ENCODE measurements around the gene ADARB2. TPM values are rescaled to one million over a fixed set of nuclear protein-coding genes. Genes with fewer than 3 reads are reported as not detected.
A peak's percentile ranks its signal among the peaks of the same experiment; 100 is the strongest.

ADARB2 gene
- total and polyA plus RNA-seq, 4 donors: under 0.01 to 0.79 TPM; not detected in 2

GRCh38 chr10:1474376-1475097 is 262.8 kb downstream of the ADARB2 start:
- no peak overlapping the region for H3K4me3 ChIP-seq (ENCODE audit: low read length in 2 of 2)
- no peaks in the 10 kb centered on the region for H3K27me3 ChIP-seq (ENCODE audit: control insufficient read depth in 1 of 2, insufficient read depth in 2 of 2, low read length in 1 of 2)
- DNase-seq: no peak
- intact Hi-C loops (cut with DNase I): no loop called here
- peak; percentile 22 for ATAC-seq (ENCODE audit: low FRiP score)
- no peaks in the 10 kb centered on the region for H3K36me3 ChIP-seq (ENCODE audit: control insufficient read depth in 1 of 2, insufficient read depth in 2 of 2, low read length in 1 of 2)
- WGBS, 2 donors: 71 to 75% methylated on average over 35 to 36 of the region's 36 CpGs
- H3K27ac ChIP-seq (ENCODE audit: low read depth in 1 of 2, low read length in 2 of 2): no peak overlapping the region
- H3K4me1 ChIP-seq (ENCODE audit: control insufficient read depth in 1 of 2, insufficient read depth in 2 of 2, low read length in 2 of 2): no peaks in the 10 kb centered on the region
- H3K9me3 ChIP-seq (ENCODE audit: control insufficient read depth, low read length): no peaks in the 10 kb centered on the region

GRCh38 chr10:1473874-1474273 is 263.5 kb downstream of the ADARB2 start:
- no peak for DNase-seq
- no peaks in the 10 kb centered on the region for H3K27me3 ChIP-seq (ENCODE audit: control insufficient read depth in 1 of 2, insufficient read depth in 2 of 2, low read length in 1 of 2)
- 68 to 70% methylated on average over 11 of the region's 11 CpGs for WGBS, 2 donors
- H3K4me1 ChIP-seq (ENCODE audit: control insufficient read depth in 1 of 2, insufficient read depth in 2 of 2, low read length in 2 of 2): no peaks in the 10 kb centered on the region
- no peaks in the 10 kb centered on the region for H3K9me3 ChIP-seq (ENCODE audit: control insufficient read depth, low read length)
- no peak overlapping the region for H3K4me3 ChIP-seq (ENCODE audit: low read length in 2 of 2)
- no peak for ATAC-seq (ENCODE audit: low FRiP score)
- H3K27ac ChIP-seq (ENCODE audit: low read depth in 1 of 2, low read length in 2 of 2): no peak overlapping the region
- no peaks in the 10 kb centered on the region for H3K36me3 ChIP-seq (ENCODE audit: control insufficient read depth in 1 of 2, insufficient read depth in 2 of 2, low read length in 1 of 2)
- intact Hi-C loops (cut with DNase I): no loop called here

- WGBS, 2 donors: 86 to 89% methylated on average over 21 of the region's 21 CpGs
- Histone ChIP-seq H3K4me1 (ENCODE audit: control insufficient read depth in 1 of 2, insufficient read depth in 2 of 2, low read length in 2 of 2) (no peaks in the 10 kb centered on the region), H3K27me3 (ENCODE audit: control insufficient read depth in 1 of 2, insufficient read depth in 2 of 2, low read length in 1 of 2) (no peaks in the 10 kb centered on the region), H3K9me3 (ENCODE audit: control insufficient read depth, low read length) (no peaks in the 10 kb centered on the region), H3K36me3 (ENCODE audit: control insufficient read depth in 1 of 2, insufficient read depth in 2 of 2, low read length in 1 of 2) (no peaks in the 10 kb centered on the region), H3K27ac (ENCODE audit: low read depth in 1 of 2, low read length in 2 of 2) (no peak overlapping the region), H3K4me3 (ENCODE audit: low read length in 2 of 2) (no peak overlapping the region)
- ATAC-seq (ENCODE audit: low FRiP score) (no peak), DNase-seq (no peak)
- intact Hi-C loops (cut with DNase I): no loop called here
Observed at GRCh38 chr10:1472178-1472958, 265.0 kb downstream of the ADARB2 start.

- intact Hi-C loops (cut with DNase I): no loop called here
- no peaks in the 10 kb centered on the region for H3K36me3 ChIP-seq (ENCODE audit: control insufficient read depth in 1 of 2, insufficient read depth in 2 of 2, low read length in 1 of 2)
- no peak for DNase-seq
- no peaks in the 10 kb centered on the region for H3K4me1 ChIP-seq (ENCODE audit: control insufficient read depth in 1 of 2, insufficient read depth in 2 of 2, low read length in 2 of 2)
- H3K27me3 ChIP-seq (ENCODE audit: control insufficient read depth in 1 of 2, insufficient read depth in 2 of 2, low read length in 1 of 2): no peaks in the 10 kb centered on the region
- no peak overlapping the region for H3K4me3 ChIP-seq (ENCODE audit: low read length in 2 of 2)
- H3K9me3 ChIP-seq (ENCODE audit: control insufficient read depth, low read length): no peaks in the 10 kb centered on the region
- 47 to 67% methylated on average over 10 of the region's 10 CpGs for WGBS, 2 donors
- H3K27ac ChIP-seq (ENCODE audit: low read depth in 1 of 2, low read length in 2 of 2): no peak overlapping the region
- no peak for ATAC-seq (ENCODE audit: low FRiP score)
Observed at GRCh38 chr10:1468811-1469210, 268.5 kb downstream of the ADARB2 start.

- intact Hi-C loops (cut with DNase I): no loop called here
- H3K4me1 ChIP-seq (ENCODE audit: control insufficient read depth in 1 of 2, insufficient read depth in 2 of 2, low read length in 2 of 2): no peaks in the 10 kb centered on the region
- no peak overlapping the region for H3K27ac ChIP-seq (ENCODE audit: low read depth in 1 of 2, low read length in 2 of 2)
- H3K4me3 ChIP-seq (ENCODE audit: low read length in 2 of 2): no peak overlapping the region
- ATAC-seq (ENCODE audit: low FRiP score) (no peak), DNase-seq (no peak)
- H3K36me3 ChIP-seq (ENCODE audit: control insufficient read depth in 1 of 2, insufficient read depth in 2 of 2, low read length in 1 of 2): no peaks in the 10 kb centered on the region
- no peaks in the 10 kb centered on the region for H3K9me3 ChIP-seq (ENCODE audit: control insufficient read depth, low read length)
- H3K27me3 ChIP-seq (ENCODE audit: control insufficient read depth in 1 of 2, insufficient read depth in 2 of 2, low read length in 1 of 2): no peaks in the 10 kb centered on the region
- WGBS, 2 donors: 65 to 67% methylated on average over 23 of the region's 23 CpGs
Observed at GRCh38 chr10:1467334-1468076, 269.8 kb downstream of the ADARB2 start.

GRCh38 chr10:1465993-1466764 is 271.1 kb downstream of the ADARB2 start:
- ATAC-seq (ENCODE audit: low FRiP score): no peak
- WGBS, 2 donors: 55 to 58% methylated on average over 19 of the region's 19 CpGs
- Histone ChIP-seq H3K9me3 (ENCODE audit: control insufficient read depth, low read length) (no peaks in the 10 kb centered on the region), H3K36me3 (ENCODE audit: control insufficient read depth in 1 of 2, insufficient read depth in 2 of 2, low read length in 1 of 2) (no peaks in the 10 kb centered on the region), H3K4me1 (ENCODE audit: control insufficient read depth in 1 of 2, insufficient read depth in 2 of 2, low read length in 2 of 2) (no peaks in the 10 kb centered on the region), H3K27me3 (ENCODE audit: control insufficient read depth in 1 of 2, insufficient read depth in 2 of 2, low read length in 1 of 2) (no peaks in the 10 kb centered on the region), H3K27ac (ENCODE audit: low read depth in 1 of 2, low read length in 2 of 2) (no peak overlapping the region), H3K4me3 (ENCODE audit: low read length in 2 of 2) (no peak overlapping the region)
- no peak for DNase-seq
- intact Hi-C loops (cut with DNase I): no loop called here

GRCh38 chr10:1465418-1465911 is 271.9 kb downstream of the ADARB2 start:
- Histone ChIP-seq H3K4me1 (ENCODE audit: control insufficient read depth in 1 of 2, insufficient read depth in 2 of 2, low read length in 2 of 2) (no peaks in the 10 kb centered on the region), H3K27ac (ENCODE audit: low read depth in 1 of 2, low read length in 2 of 2) (no peak overlapping the region), H3K36me3 (ENCODE audit: control insufficient read depth in 1 of 2, insufficient read depth in 2 of 2, low read length in 1 of 2) (no peaks in the 10 kb centered on the region), H3K9me3 (ENCODE audit: control insufficient read depth, low read length) (no peaks in the 10 kb centered on the region), H3K27me3 (ENCODE audit: control insufficient read depth in 1 of 2, insufficient read depth in 2 of 2, low read length in 1 of 2) (no peaks in the 10 kb centered on the region), H3K4me3 (ENCODE audit: low read length in 2 of 2) (no peak overlapping the region)
- ATAC-seq (ENCODE audit: low FRiP score) (no peak), DNase-seq (no peak)
- 60 to 65% methylated on average over 19 of the region's 19 CpGs for WGBS, 2 donors
- intact Hi-C loops (cut with DNase I): no loop called here

GRCh38 chr10:1464881-1465417 is 272.4 kb downstream of the ADARB2 start:
- Histone ChIP-seq H3K36me3 (ENCODE audit: control insufficient read depth in 1 of 2, insufficient read depth in 2 of 2, low read length in 1 of 2) (no peaks in the 10 kb centered on the region), H3K27me3 (ENCODE audit: control insufficient read depth in 1 of 2, insufficient read depth in 2 of 2, low read length in 1 of 2) (no peaks in the 10 kb centered on the region), H3K9me3 (ENCODE audit: control insufficient read depth, low read length) (no peaks in the 10 kb centered on the region), H3K4me1 (ENCODE audit: control insufficient read depth in 1 of 2, insufficient read depth in 2 of 2, low read length in 2 of 2) (no peaks in the 10 kb centered on the region), H3K4me3 (ENCODE audit: low read length in 2 of 2) (no peak overlapping the region), H3K27ac (ENCODE audit: low read depth in 1 of 2, low read length in 2 of 2) (no peak overlapping the region)
- intact Hi-C loops (cut with DNase I): no loop called here
- ATAC-seq (ENCODE audit: low FRiP score) (no peak), DNase-seq (no peak)
- 22% methylated on average over 17 of the region's 17 CpGs for WGBS, 2 donors

Measured in aorta (tissue), 5 donors.